SK-N-MC (cell line): Measurements from ENCODE around the gene BLACAT1.

Source experiments
- EZH2 ChIP-seq: fragments of 200-600 bp; sonication (generic); IDR thresholded peaks from one replicate; pipeline ENCODE4 v1.6.1; 2017; ENCODE audit warnings: antibody characterized with exemption
- FOXP2 ChIP-seq: optimal IDR thresholded peaks from 2 replicates; pipeline ENCODE3; 2011; ENCODE audit warnings: mild to moderate bottlenecking, moderate library complexity; ENCODE audit not compliant: insufficient read depth; ENCODE audit errors: extremely low read length, control extremely low read depth
- POLR2AphosphoS5 ChIP-seq: IDR thresholded peaks from 2 replicates; pipeline ENCODE4 v1.6.1; 2012; ENCODE audit warnings: mild to moderate bottlenecking, low read depth, low read length, borderline replicate concordance

GRCh38 chr1:205432116-205432515, 23.7 kb downstream of the BLACAT1 start:
- TF ChIP-seq EZH2 (no peak), POLR2AphosphoS5 (no peak), FOXP2 (no peak)
